DND-41 (cell line): ENCODE results near the gene RAVER2.

Experiments
- EZH2 ChIP-seq: IDR thresholded peaks from 3 replicates; pipeline ENCODE4 v1.6.1; 2012; ENCODE audit warnings: borderline replicate concordance, low read depth, mild to moderate bottlenecking, moderate library complexity, low read length, inconsistent platforms; ENCODE audit not compliant: severe bottlenecking
- TF ChIP-seq, protein P1 (sequence below): IDR thresholded peaks from 2 replicates; pipeline ENCODE4 v1.5.1; 2012; ENCODE audit warnings: borderline replicate concordance, low read length, moderate library complexity, mild to moderate bottlenecking; ENCODE audit not compliant: poor library complexity, severe bottlenecking; ENCODE audit errors: extremely low read depth

DNA sequence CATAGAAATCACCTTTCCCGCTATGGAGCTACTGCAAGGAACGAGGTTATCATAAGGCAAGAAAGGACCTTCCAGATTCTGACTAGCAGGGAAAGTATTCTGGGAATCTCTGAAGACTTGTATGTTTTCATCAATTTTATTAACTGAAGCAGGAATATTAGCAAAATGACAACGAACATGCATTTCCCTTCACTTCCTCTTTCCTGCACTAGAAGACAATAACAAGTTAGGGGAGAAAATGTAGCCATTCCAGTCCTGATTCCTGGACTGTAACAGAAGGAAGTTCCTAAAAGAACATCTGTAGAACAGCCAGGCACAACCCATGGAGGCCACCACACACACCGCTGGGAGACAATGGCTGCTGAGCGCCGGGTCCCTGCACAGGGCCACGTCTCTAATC is 106.8 kb downstream of the RAVER2 start:
- TF ChIP-seq, protein P1, sequence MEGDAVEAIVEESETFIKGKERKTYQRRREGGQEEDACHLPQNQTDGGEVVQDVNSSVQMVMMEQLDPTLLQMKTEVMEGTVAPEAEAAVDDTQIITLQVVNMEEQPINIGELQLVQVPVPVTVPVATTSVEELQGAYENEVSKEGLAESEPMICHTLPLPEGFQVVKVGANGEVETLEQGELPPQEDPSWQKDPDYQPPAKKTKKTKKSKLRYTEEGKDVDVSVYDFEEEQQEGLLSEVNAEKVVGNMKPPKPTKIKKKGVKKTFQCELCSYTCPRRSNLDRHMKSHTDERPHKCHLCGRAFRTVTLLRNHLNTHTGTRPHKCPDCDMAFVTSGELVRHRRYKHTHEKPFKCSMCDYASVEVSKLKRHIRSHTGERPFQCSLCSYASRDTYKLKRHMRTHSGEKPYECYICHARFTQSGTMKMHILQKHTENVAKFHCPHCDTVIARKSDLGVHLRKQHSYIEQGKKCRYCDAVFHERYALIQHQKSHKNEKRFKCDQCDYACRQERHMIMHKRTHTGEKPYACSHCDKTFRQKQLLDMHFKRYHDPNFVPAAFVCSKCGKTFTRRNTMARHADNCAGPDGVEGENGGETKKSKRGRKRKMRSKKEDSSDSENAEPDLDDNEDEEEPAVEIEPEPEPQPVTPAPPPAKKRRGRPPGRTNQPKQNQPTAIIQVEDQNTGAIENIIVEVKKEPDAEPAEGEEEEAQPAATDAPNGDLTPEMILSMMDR: no peak
- no peak for TF ChIP-seq EZH2
